Measurements from ENCODE around the gene MADD. TPM values are rescaled to one million over a fixed set of nuclear protein-coding genes. Genes with fewer than 3 reads are reported as not detected.

Gene MADD
- total RNA-seq, 1 donor from 2014 or later = 67.2 TPM

DNA sequence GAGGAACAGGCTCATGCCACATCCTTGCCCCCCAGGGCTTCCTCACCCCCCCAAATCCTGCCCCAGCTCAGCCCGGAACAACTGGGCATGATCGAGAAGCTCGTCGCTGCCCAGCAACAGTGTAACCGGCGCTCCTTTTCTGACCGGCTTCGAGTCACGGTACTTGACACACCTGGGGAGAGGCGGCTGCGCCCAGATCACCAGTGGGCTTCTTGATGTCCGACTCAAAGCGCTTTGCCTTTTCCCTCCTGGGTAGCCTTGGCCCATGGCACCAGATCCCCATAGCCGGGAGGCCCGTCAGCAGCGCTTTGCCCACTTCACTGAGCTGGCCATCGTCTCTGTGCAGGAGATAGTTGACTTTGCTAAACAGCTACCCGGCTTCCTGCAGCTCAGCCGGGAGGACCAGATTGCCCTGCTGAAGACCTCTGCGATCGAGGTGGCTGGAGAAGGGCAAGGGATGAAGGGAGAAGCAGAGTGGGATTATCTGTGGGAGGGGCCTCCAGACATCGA is 8.6 kb upstream of the MADD start:
- no peak for DNase-seq (ENCODE audit: extremely low spot score, unreplicated experiment)
- TF ChIP-seq, protein P1, sequence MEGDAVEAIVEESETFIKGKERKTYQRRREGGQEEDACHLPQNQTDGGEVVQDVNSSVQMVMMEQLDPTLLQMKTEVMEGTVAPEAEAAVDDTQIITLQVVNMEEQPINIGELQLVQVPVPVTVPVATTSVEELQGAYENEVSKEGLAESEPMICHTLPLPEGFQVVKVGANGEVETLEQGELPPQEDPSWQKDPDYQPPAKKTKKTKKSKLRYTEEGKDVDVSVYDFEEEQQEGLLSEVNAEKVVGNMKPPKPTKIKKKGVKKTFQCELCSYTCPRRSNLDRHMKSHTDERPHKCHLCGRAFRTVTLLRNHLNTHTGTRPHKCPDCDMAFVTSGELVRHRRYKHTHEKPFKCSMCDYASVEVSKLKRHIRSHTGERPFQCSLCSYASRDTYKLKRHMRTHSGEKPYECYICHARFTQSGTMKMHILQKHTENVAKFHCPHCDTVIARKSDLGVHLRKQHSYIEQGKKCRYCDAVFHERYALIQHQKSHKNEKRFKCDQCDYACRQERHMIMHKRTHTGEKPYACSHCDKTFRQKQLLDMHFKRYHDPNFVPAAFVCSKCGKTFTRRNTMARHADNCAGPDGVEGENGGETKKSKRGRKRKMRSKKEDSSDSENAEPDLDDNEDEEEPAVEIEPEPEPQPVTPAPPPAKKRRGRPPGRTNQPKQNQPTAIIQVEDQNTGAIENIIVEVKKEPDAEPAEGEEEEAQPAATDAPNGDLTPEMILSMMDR (IDR thresholded peaks at IDR 0.05) = no peak
- H3K36me3 Mint-ChIP-seq (ENCODE audit: unreplicated experiment) = no peaks in the 10 kb centered on the region
- no peak overlapping the region for H3K27ac Mint-ChIP-seq (ENCODE audit: unreplicated experiment)
- no peaks in the 10 kb centered on the region for H3K9me3 Mint-ChIP-seq (ENCODE audit: unreplicated experiment)
- H3K4me3 Mint-ChIP-seq (ENCODE audit: unreplicated experiment) = no peak overlapping the region
- no peaks in the 10 kb centered on the region for H3K27me3 Mint-ChIP-seq (ENCODE audit: unreplicated experiment)
- H3K4me1 Mint-ChIP-seq (ENCODE audit: unreplicated experiment) = peaks cover 46% of the 10 kb centered on the region

DNA sequence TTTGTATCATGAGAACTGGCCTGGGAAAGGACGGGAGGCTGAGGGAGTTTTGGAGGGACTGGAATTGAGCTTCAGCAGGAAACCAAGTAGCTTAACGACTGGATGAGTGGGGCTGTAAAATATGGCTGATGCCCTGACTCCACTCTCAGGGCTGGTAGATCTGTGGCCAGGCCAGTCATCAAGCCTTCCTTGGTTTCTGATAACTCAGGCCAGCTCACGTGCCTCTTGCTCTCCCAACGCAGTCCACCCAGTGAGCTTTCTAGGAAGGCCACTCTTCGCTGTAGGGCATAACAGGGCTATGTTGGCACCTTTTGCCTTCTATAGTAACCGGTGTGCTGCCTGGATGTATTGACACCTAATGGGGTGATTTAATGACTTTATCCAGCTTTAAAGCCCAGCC is 5.8 kb upstream of the MADD start:
- peak overlapping the region; percentile 68 for H3K27ac Mint-ChIP-seq (ENCODE audit: unreplicated experiment)
- no peaks in the 10 kb centered on the region for H3K36me3 Mint-ChIP-seq (ENCODE audit: unreplicated experiment)
- TF ChIP-seq, protein P1 (IDR thresholded peaks at IDR 0.05) = no peak
- no peak for DNase-seq (ENCODE audit: extremely low spot score, unreplicated experiment)
- H3K9me3 Mint-ChIP-seq (ENCODE audit: unreplicated experiment) = no peaks in the 10 kb centered on the region
- no peak overlapping the region for H3K4me3 Mint-ChIP-seq (ENCODE audit: unreplicated experiment)
- H3K27me3 Mint-ChIP-seq (ENCODE audit: unreplicated experiment) = no peaks in the 10 kb centered on the region
- H3K4me1 Mint-ChIP-seq (ENCODE audit: unreplicated experiment) = peaks cover 47% of the 10 kb centered on the region

DNA sequence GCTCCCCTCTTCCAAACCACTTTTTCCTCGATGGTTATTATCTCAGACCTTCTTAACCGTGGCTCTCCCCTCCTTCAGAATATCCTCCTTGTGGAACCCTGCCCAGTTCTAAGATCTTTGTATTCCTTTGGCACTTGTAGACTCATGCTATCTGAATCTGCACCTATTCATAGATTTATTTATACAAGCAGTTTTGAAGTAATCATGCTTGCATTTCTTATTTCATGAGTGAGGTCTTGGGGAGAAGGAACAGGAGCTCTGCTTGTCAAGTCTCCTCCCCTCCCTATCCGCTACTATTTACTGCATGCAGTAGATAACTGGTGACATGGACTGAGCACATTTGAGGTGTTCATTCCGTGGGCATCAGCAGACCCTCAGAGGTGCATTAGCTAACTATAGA is 5.4 kb upstream of the MADD start:
- Mint-ChIP-seq H3K36me3 (ENCODE audit: unreplicated experiment) (no peaks in the 10 kb centered on the region), H3K4me3 (ENCODE audit: unreplicated experiment) (no peak overlapping the region), H3K9me3 (ENCODE audit: unreplicated experiment) (no peaks in the 10 kb centered on the region), H3K27ac (ENCODE audit: unreplicated experiment) (peak overlapping the region; percentile 68), H3K4me1 (ENCODE audit: unreplicated experiment) (peaks cover 45% of the 10 kb centered on the region), H3K27me3 (ENCODE audit: unreplicated experiment) (no peaks in the 10 kb centered on the region)
- TF ChIP-seq, protein P1 (IDR thresholded peaks at IDR 0.05) = no peak
- no peak for DNase-seq (ENCODE audit: extremely low spot score, unreplicated experiment)

DNA sequence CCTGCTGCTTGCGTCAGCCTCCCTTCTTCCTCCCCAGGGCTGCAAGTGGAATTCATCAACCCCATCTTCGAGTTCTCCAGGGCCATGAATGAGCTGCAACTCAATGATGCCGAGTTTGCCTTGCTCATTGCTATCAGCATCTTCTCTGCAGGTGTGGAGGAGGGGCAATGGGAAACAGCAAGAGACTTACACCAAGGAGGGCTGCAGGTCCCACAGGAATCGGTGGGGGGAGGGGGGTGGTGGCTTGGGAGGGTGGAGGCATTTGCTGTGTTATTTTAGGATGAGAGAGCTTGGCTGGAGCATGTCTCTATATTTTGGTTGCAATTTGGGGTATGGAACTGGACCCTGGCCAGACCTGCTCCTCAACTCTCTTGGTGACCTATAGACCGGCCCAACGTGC is 2.1 kb upstream of the MADD start:
- TF ChIP-seq, protein P1 (IDR thresholded peaks at IDR 0.05) = no peak
- H3K4me1 Mint-ChIP-seq (ENCODE audit: unreplicated experiment) = peaks cover 63% of the 10 kb centered on the region
- H3K36me3 Mint-ChIP-seq (ENCODE audit: unreplicated experiment) = no peaks in the 10 kb centered on the region
- H3K27me3 Mint-ChIP-seq (ENCODE audit: unreplicated experiment) = no peaks in the 10 kb centered on the region
- H3K27ac Mint-ChIP-seq (ENCODE audit: unreplicated experiment) = peak overlapping the region; percentile 98
- H3K9me3 Mint-ChIP-seq (ENCODE audit: unreplicated experiment) = no peaks in the 10 kb centered on the region
- no peak for DNase-seq (ENCODE audit: extremely low spot score, unreplicated experiment)
- H3K4me3 Mint-ChIP-seq (ENCODE audit: unreplicated experiment) = no peak overlapping the region

DNA sequence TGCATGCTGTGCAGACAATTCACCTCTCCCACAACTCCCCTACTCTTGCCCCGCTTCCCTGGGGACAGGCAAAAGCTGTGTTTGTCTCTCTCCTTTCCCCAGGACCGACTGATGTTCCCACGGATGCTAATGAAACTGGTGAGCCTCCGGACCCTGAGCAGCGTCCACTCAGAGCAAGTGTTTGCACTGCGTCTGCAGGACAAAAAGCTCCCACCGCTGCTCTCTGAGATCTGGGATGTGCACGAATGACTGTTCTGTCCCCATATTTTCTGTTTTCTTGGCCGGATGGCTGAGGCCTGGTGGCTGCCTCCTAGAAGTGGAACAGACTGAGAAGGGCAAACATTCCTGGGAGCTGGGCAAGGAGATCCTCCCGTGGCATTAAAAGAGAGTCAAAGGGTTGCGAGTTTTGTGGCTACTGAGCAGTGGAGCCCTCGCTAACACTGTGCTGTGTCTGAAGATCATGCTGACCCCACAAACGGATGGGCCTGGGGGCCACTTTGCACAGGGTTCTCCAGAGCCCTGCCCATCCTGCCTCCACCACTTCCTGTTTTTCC is 1.4 kb upstream of the MADD start:
- Mint-ChIP-seq H3K4me3 (ENCODE audit: unreplicated experiment) (peak overlapping the region; percentile 92), H3K27ac (ENCODE audit: unreplicated experiment) (peak overlapping the region; percentile 98), H3K9me3 (ENCODE audit: unreplicated experiment) (no peaks in the 10 kb centered on the region), H3K4me1 (ENCODE audit: unreplicated experiment) (peaks cover 65% of the 10 kb centered on the region), H3K27me3 (ENCODE audit: unreplicated experiment) (no peaks in the 10 kb centered on the region), H3K36me3 (ENCODE audit: unreplicated experiment) (no peaks in the 10 kb centered on the region)
- TF ChIP-seq, protein P1 (IDR thresholded peaks at IDR 0.05) = no peak
- no peak for DNase-seq (ENCODE audit: extremely low spot score, unreplicated experiment)
